NCI-H510A treated with DMSO at 0.1 percent for 48 hours (cell line): ENCODE data around the gene CERS3.

Source experiments
- DNase-seq: peaks from one replicate; lab custom pipeline; 2025; lab: John Stamatoyannopoulos, UW

Gene CERS3

GRCh38 chr15:100383302-100384107 is 145.2 kb downstream of the CERS3 start:
- no peak for DNase-seq

GRCh38 chr15:100373942-100374341 is 154.8 kb downstream of the CERS3 start:
- DNase-seq, result no peak

DNA sequence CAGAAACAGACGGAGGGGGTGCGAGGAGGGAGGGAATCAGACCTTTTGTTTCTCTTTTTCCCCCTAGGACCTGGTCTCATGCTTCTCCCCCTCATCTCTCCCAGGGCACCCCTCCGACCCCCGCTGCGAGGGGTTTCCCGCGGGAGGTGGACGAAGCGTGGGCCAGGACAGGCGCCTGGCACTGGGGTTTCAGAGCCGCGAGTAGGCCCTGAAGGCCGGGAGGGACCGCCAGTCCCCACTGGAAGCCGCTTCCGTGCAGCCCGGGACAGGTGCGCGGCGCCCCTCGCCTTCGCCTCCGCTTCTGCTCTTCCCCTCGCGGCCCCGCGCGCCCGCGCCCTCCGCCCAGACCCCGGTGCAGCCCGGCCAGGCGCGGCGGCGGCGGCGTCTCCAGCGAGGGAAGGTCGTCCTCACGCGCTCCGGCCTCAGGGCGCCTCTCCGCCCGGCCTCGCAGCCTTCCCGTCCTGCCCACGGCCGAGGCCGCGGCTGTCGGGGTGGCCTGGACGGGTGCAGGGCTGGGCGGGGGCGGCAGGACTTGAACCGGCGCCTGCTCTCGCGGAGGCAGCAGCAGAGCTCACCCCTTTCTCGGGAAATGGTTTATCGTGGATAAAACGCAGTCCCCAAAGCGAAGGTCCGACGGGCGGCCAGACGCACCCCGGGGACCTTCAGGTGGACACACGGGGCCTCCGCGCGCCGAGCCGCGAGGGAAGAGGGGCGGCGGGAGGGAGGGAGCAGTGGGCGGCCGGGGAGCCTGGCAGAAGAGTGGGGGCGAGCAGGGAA is 155.4 kb downstream of the CERS3 start:
- DNase-seq, result no peak

- DNase-seq, result no peak
These were observed 156.0 kb downstream of the CERS3 start for GRCh38 chr15:100372739-100373119.

DNA sequence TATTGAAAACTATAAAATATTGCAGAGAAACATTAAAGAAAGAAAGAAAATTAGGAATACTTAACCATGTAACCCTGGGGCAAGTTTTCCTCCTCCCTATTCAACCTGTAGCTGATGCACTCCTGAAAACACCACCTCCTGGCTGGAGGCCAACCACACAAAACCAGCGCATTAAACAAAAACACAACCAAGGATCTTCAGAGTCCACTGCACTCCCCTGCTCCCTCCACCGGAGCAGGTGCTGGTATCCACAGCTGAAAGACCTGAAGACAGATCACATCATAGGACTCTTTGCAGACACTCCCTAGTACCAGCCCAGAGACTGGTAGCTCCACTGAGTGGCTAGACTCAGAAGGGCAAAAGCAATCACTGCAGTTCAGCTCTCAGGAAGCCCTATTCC is 173.4 kb downstream of the CERS3 start:
- DNase-seq, result no peak

GRCh38 chr15:100353449-100353848 is 175.3 kb downstream of the CERS3 start:
- no peak for DNase-seq

GRCh38 chr15:100350434-100351226 is 178.1 kb downstream of the CERS3 start:
- no peak for DNase-seq
